Activated CD8-positive, alpha-beta memory T cell treated with anti-CD3 and anti-CD28 coated beads for 1 hour (primary cell): ENCODE measurements around the gene LGR4.

Experiments used
- DNase-seq, 2 donors: peaks; one replicate each; pipeline ENCODE4 v3.0.0-alpha.2; 2020; ENCODE audit warnings: low read depth in 1 of 2; ENCODE audit errors: extremely low read depth in 1 of 2

The LGR4 gene

GRCh38 chr11:27487706-27488105 is 15.1 kb upstream of the LGR4 start:
- DNase-seq = no peak

- DNase-seq = no peak
Observed at GRCh38 chr11:27485930-27486773, 13.6 kb upstream of the LGR4 start.

DNA sequence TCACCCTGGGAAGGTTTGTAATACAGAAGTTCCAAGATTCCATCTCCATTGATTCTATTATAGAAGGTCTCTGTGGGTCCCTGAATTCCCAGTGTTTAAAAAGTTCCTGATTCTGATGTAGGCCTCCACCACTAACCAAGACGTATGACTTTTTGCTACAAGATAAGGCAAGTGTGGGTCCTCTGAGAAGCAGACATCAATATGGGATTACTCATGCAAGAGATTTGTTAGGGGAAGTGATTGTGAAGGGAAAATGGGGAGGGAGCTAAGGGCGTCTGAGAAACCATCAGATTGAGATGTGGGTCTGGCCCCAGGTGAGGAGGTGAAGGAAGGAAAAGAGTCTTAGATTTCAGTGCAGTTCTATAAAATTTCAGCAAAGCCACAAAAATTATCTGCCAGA is 10.2 kb upstream of the LGR4 start:
- DNase-seq = no peak

- DNase-seq = no peak
Observed at GRCh38 chr11:27481992-27482391, 9.4 kb upstream of the LGR4 start.

- no peak for DNase-seq
Observed at GRCh38 chr11:27477831-27478230, 5.2 kb upstream of the LGR4 start.

DNA sequence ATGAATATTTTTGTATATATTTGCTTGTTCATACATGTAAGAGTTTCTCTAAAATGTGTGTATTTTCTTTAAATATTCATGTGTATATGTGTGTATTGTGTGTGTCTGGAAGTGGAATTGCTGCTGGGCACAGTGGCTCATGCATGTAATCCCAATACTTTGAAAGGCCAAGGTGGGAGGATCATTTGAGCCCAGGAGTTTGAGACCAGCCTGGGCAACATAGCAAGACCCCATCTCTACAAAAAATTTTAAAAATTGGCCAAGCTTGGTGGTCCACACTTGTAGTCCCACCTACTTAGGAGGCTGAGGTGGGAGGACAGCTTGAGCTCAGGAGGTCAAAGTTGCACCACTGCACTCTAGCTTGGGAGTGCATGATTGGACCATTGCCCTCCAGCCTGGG is 4.7 kb upstream of the LGR4 start:
- DNase-seq = no peak

DNA sequence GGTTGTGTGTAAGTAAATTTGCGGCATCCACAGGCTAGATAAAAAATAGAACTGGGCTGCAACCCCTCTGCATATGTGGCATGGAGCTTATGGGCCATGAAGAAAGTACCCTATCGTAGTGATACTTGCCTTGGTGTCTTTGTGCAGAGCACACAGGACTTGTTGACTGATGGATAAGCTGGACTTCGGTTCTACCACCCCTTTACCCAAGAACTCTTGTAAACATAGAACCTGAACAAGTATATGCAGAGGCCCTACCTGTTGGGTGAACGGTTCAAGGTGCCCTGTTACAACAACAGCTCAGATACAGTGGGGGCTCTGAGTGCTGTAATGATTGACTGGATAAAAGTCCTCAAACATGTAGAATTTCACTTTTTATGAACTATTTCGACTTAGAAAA is 3.0 kb upstream of the LGR4 start:
- DNase-seq = no peak

GRCh38 chr11:27473017-27473406 is 422 bp upstream of the LGR4 start:
- DNase-seq = no peak

GRCh38 chr11:27471589-27472397 is 797 bp downstream of the LGR4 start:
- DNase-seq = no peak

- no peak for DNase-seq
Observed at GRCh38 chr11:27470826-27471588, 1.6 kb downstream of the LGR4 start.

GRCh38 chr11:27470166-27470565 is 2.4 kb downstream of the LGR4 start:
- DNase-seq = no peak

DNA sequence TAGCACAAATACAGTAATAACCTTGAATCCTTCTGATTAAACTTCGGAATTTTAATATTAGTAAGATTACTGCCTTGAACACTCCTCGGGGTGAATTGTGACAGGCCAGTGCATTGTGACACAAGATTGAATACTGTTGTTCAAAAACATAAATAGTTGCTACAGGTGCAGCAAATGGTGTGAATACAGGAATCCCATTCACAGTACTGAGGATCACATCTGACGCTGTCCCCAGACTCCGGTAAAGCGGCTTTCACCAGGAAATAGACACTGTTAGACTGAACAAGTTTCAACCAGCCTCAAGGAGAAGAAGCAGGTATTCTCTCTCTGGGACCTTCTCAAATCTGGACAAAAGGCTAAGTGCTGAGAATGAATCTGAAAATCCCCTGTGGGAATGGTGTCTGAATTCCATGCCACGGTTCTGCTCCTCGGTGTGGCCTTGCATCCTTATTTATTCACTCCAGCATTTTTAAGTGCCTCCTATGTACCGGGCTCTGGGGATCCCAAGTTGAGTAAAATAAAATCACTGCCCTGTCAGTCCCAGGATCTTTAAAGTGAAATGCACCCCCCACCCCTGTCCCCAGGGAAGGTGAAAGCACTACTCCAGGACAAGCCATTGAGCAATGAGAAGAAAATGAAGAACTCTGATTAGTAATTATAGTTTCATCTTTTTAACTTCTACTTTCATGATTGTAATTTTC is 3.4 kb downstream of the LGR4 start:
- DNase-seq = no peak

DNA sequence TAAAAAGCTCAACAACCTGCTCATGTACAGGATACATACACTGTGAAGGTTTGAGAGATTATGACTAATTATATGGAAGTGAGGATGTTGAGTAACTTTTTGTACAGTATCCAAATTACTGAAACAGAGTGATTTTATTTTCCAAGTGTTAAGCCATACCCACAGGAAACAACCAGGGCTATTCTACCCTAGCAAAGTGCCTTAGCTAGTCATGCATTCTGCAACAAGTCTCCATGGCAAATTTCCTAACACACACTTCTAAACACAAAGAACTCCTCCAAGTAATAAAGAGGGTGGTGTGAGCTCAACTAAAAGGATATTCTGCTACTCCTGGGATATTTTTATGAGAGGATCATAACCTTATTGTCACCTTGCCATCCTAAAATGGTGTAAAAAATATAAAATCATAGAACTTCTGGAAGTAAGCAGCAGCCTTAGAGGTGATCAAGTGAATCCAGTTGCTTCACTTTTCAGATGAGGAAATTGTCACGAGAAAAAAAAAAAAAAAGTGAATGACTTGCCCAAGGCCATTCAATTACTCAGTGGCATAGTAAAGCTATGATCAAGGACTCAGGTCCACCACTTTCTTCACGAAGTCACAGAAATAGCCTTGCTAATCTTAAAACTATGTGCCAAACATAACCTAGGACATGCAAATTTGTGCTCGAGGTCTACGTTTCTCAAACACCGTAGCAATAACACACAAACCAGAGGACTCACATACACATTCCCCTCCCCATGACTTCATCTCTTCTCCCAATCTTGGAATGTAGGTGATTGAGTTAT is 4.2 kb downstream of the LGR4 start:
- DNase-seq = no peak

- DNase-seq = no peak
Observed at GRCh38 chr11:27467181-27467913, 5.2 kb downstream of the LGR4 start.

- DNase-seq = no peak
Observed at GRCh38 chr11:27466363-27466762, 6.2 kb downstream of the LGR4 start.

DNA sequence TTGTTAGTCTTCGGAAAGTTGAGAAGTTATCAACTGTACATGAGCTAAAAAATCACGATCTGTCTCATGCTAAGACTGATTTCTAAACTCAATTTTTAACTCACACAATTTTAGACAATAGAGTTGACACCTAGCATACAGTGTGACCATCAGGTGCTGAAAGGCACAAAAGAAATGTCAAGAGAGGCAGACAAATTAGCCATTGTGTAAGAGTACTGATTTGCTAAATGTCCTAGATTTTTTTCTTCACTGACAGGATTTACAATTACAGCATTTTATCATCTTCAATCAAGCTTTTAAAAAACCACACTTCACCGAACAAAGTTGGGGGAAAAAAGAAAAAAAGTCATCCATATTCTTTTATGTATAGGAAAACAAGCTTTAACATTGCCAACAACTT is 7.0 kb downstream of the LGR4 start:
- no peak for DNase-seq

GRCh38 chr11:27464909-27465308 is 7.7 kb downstream of the LGR4 start:
- DNase-seq = no peak

GRCh38 chr11:27464289-27464696 is 8.3 kb downstream of the LGR4 start:
- DNase-seq = no peak

GRCh38 chr11:27462543-27462942 is 10.0 kb downstream of the LGR4 start:
- DNase-seq = no peak
